ENCODE data around the gene BPIFB6.

BPIFB6 gene

DNA sequence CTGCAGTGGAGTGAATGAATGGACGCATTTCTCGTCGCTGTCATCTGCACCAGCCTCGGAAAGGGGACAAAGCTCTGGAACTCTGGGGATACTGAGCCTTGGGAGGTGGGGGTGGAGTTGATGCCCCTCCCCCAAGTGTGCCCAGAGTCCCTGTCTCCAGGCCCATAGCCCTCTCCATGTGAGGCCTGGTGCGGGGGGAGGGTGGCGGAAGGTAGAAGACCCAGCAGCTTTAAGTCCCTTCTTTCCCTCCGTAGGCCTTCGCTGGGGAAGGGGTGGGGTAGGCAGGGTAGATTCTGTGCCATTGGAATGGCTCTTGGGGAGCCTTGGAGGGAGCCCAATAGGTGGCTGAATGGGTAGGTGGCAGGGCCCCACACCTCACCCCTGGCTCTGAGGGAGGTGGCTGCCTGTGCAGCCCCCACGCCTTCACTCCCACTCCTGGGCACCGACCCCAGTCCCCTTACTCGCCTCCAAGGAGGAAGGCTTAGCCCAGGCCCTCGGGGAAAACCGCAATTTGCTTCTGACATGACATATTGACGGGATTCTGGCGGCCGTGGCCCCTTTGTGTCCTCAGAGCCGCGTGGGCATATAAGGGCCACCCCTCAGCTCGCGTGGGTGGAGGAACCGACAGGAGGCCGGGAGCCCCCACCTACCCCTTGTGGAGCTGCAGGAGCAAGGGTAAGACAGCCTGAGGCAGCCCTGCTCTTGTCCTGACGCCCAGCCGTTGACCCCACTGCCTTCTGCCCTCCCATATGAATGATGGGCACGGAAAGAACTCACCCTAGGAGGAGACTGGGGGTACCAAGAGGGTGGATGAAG lies 22.1 kb downstream of the BPIFB6 start, which contains the start of gene BPIFB3:
TSS of gene BPIFB3 (plus strand) at position 613 of the 816 bp plus-strand sequence. CDS start 1,533 bp downstream, outside the sequence.
- ATAC-seq: no peak
- Mint-ChIP-seq H3K27ac (no peak within 1 kb of the TSS), H3K27me3 (no peaks in the 10 kb centered on the region), H3K4me3 (no peak within 1 kb of the TSS), H3K36me3 (no peaks in the 10 kb centered on the region), H3K9me3 (no peaks in the 10 kb centered on the region), H3K4me1 (no peaks in the 10 kb centered on the region)

DNA sequence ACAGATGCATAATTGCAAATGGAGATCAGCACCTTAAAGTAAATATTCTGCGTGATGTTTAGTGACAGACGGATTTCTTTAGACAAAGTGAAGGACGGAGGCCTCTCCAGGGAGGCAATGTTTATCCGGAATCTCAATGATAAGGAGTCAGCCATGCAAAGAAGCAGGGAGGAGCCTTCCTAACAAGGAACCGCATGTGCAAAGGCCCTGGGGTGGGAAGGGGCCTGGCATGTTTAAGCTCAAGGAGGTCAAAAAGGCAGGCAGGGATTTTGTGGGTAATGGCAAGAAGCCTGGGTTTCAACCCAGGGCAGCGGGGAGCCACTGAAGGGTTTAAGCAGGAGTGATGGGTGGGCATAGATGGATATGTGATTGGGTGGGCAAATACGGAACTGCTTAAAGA lies 22.9 kb downstream of the BPIFB6 start:
- no peaks in the 10 kb centered on the region for H3K9me3 Mint-ChIP-seq
- ATAC-seq: no peak
- no peaks in the 10 kb centered on the region for H3K4me1 Mint-ChIP-seq
- no peak overlapping the region for H3K27ac Mint-ChIP-seq
- no peaks in the 10 kb centered on the region for H3K27me3 Mint-ChIP-seq
- H3K4me3 Mint-ChIP-seq: no peak overlapping the region
- H3K36me3 Mint-ChIP-seq: no peaks in the 10 kb centered on the region

DNA sequence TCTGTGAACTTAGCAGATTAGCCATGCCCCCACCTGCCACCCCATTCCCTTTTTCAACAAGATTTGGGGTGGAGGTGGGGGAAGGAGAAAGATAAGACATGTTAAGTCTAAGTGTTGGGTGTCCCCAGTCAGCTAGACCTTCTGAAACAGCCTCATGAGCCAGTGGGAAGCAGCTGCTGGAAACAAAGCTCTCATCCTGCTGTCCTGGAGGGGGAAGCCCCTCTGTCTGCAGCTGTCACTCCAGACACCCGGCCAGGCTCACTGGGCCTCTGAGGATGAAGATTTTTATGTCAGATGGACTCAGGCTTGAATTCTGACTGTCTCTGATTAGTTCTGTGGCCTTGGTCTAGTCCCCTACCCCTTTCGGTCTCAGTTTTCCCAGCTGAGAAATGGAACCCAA lies 23.3 kb downstream of the BPIFB6 start:
- Mint-ChIP-seq H3K4me3 (no peak overlapping the region), H3K4me1 (no peaks in the 10 kb centered on the region), H3K27me3 (no peaks in the 10 kb centered on the region), H3K27ac (no peak overlapping the region), H3K9me3 (no peaks in the 10 kb centered on the region), H3K36me3 (no peaks in the 10 kb centered on the region)
- ATAC-seq: no peak

GRCh38 chr20:33059136-33059535 lies 27.7 kb downstream of the BPIFB6 start:
- Mint-ChIP-seq H3K27ac (no peak overlapping the region), H3K4me3 (no peak overlapping the region), H3K4me1 (no peaks in the 10 kb centered on the region), H3K36me3 (no peaks in the 10 kb centered on the region), H3K9me3 (no peaks in the 10 kb centered on the region), H3K27me3 (no peaks in the 10 kb centered on the region)
- no peak for ATAC-seq

GRCh38 chr20:33059741-33060390 lies 28.4 kb downstream of the BPIFB6 start:
- Mint-ChIP-seq H3K27me3 (no peaks in the 10 kb centered on the region), H3K4me3 (no peak overlapping the region)
- ATAC-seq: no peak

GRCh38 chr20:33061658-33062028 lies 30.2 kb downstream of the BPIFB6 start:
- no peaks in the 10 kb centered on the region for H3K27me3 Mint-ChIP-seq
- no peaks in the 10 kb centered on the region for H3K4me1 Mint-ChIP-seq
- no peaks in the 10 kb centered on the region for H3K36me3 Mint-ChIP-seq
- H3K27ac Mint-ChIP-seq: no peak overlapping the region
- no peaks in the 10 kb centered on the region for H3K9me3 Mint-ChIP-seq
- no peak overlapping the region for H3K4me3 Mint-ChIP-seq
- no peak for ATAC-seq

More at GRCh38 chr20:33059741-33060390, 28.4 kb downstream of the BPIFB6 start:
- no peak overlapping the region for H3K27ac Mint-ChIP-seq
- H3K9me3 Mint-ChIP-seq: no peaks in the 10 kb centered on the region
- no peaks in the 10 kb centered on the region for H3K4me1 Mint-ChIP-seq
- H3K36me3 Mint-ChIP-seq: no peaks in the 10 kb centered on the region

- no peaks in the 10 kb centered on the region for H3K9me3 Mint-ChIP-seq
- no peaks in the 10 kb centered on the region for H3K27me3 Mint-ChIP-seq
- ATAC-seq: no peak
- H3K27ac Mint-ChIP-seq: no peak overlapping the region
- no peaks in the 10 kb centered on the region for H3K36me3 Mint-ChIP-seq
- no peak overlapping the region for H3K4me3 Mint-ChIP-seq
- no peaks in the 10 kb centered on the region for H3K4me1 Mint-ChIP-seq
These were observed 30.8 kb downstream of the BPIFB6 start for GRCh38 chr20:33062105-33062824.

- no peaks in the 10 kb centered on the region for H3K4me1 Mint-ChIP-seq
- no peaks in the 10 kb centered on the region for H3K9me3 Mint-ChIP-seq
- no peaks in the 10 kb centered on the region for H3K36me3 Mint-ChIP-seq
- no peak for ATAC-seq
- no peaks in the 10 kb centered on the region for H3K27me3 Mint-ChIP-seq
- no peak overlapping the region for H3K27ac Mint-ChIP-seq
- H3K4me3 Mint-ChIP-seq: no peak overlapping the region
These were observed 31.3 kb downstream of the BPIFB6 start for GRCh38 chr20:33062825-33063149.

- H3K27me3 Mint-ChIP-seq: no peaks in the 10 kb centered on the region
These were observed 31.8 kb downstream of the BPIFB6 start for GRCh38 chr20:33063271-33063670.

GRCh38 chr20:33064572-33065287 lies 33.3 kb downstream of the BPIFB6 start:
- Mint-ChIP-seq H3K9me3 (no peaks in the 10 kb centered on the region), H3K4me3 (no peak overlapping the region), H3K36me3 (no peaks in the 10 kb centered on the region), H3K4me1 (no peaks in the 10 kb centered on the region), H3K27ac (no peak overlapping the region), H3K27me3 (no peaks in the 10 kb centered on the region)
- ATAC-seq: no peak

More at GRCh38 chr20:33063271-33063670, 31.8 kb downstream of the BPIFB6 start:
- no peak overlapping the region for H3K27ac Mint-ChIP-seq
- no peaks in the 10 kb centered on the region for H3K36me3 Mint-ChIP-seq
- H3K9me3 Mint-ChIP-seq: no peaks in the 10 kb centered on the region
- no peak overlapping the region for H3K4me3 Mint-ChIP-seq
- H3K4me1 Mint-ChIP-seq: no peaks in the 10 kb centered on the region
- ATAC-seq: no peak

DNA sequence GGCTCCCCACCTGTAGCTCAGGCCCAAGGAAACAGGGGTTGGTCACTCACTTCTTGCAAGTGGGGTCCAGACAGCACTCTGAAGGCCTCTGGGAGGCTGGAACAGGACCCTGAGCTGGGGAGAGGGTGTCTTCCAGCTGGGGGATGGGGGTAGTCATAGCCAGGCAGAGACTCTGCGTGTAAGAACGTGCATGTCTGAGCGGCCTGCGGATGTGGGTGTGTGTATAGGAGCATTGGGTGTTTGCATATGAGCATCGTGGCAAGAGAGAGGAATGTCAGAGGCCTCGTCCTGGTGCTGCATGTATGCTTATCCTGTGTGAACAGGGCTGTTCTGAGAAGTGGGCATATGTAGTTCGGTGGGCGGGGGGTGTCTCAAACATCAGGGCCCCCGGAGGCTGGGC lies 34.3 kb downstream of the BPIFB6 start:
- H3K36me3 Mint-ChIP-seq: no peaks in the 10 kb centered on the region
- H3K4me3 Mint-ChIP-seq: no peak overlapping the region
- H3K9me3 Mint-ChIP-seq: no peaks in the 10 kb centered on the region
- no peak for ATAC-seq
- H3K27me3 Mint-ChIP-seq: no peaks in the 10 kb centered on the region
- H3K4me1 Mint-ChIP-seq: no peaks in the 10 kb centered on the region
- H3K27ac Mint-ChIP-seq: no peak overlapping the region

DNA sequence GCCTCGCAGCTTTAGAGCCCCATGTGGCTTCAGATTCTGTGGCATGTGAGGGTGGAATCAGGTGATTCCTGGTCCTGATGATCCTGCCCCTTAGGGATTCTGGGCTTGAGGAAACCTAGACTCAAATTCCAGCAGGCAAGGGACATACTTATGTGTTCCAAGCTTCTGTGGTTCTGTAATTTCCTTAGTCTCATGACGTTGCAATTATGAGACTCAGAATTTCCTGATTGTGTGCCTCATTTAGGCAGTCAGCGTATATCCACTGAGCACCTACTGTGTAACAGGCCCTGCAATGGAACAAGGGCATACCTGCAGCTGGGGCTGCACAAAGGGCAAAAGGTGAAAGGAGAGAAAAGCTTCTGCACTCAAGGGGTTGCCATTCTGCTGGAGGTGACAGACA lies 36.4 kb downstream of the BPIFB6 start:
- Mint-ChIP-seq H3K9me3 (no peaks in the 10 kb centered on the region), H3K4me1 (no peaks in the 10 kb centered on the region), H3K4me3 (no peak overlapping the region), H3K36me3 (no peaks in the 10 kb centered on the region), H3K27ac (no peak overlapping the region), H3K27me3 (no peaks in the 10 kb centered on the region)
- no peak for ATAC-seq

- Mint-ChIP-seq H3K27me3 (no peaks in the 10 kb centered on the region), H3K27ac (no peak overlapping the region), H3K9me3 (no peaks in the 10 kb centered on the region), H3K4me3 (no peak overlapping the region), H3K4me1 (no peaks in the 10 kb centered on the region), H3K36me3 (no peaks in the 10 kb centered on the region)
- no peak for ATAC-seq
These were observed 36.9 kb downstream of the BPIFB6 start for GRCh38 chr20:33068251-33068939.

- H3K4me3 Mint-ChIP-seq: no peak overlapping the region
- no peak for ATAC-seq
- H3K27me3 Mint-ChIP-seq: no peaks in the 10 kb centered on the region
- no peak overlapping the region for H3K27ac Mint-ChIP-seq
- no peaks in the 10 kb centered on the region for H3K9me3 Mint-ChIP-seq
- no peaks in the 10 kb centered on the region for H3K36me3 Mint-ChIP-seq
- H3K4me1 Mint-ChIP-seq: no peaks in the 10 kb centered on the region
These were observed 38.2 kb downstream of the BPIFB6 start for GRCh38 chr20:33069673-33070072.
